T-helper 22 cell (primary cell): ENCODE results near the gene WT1.
A peak's percentile ranks its signal among the peaks of the same experiment; 100 is the strongest.

ENCODE experiments used
- DNase-seq: peaks from one replicate; pipeline ENCODE4 v3.0.0-alpha.2; 2020; ENCODE audit warnings: low read depth

The WT1 gene

GRCh38 chr11:32421992-32422391, 13.3 kb downstream of the WT1 start:
- no peak for DNase-seq

GRCh38 chr11:32420937-32421901, 14.1 kb downstream of the WT1 start:
- peak; percentile 48 for DNase-seq

- no peak for DNase-seq
Measured at GRCh38 chr11:32420139-32420538, 15.2 kb downstream of the WT1 start.

- no peak for DNase-seq
Measured at GRCh38 chr11:32418836-32419235, 16.5 kb downstream of the WT1 start.

- no peak for DNase-seq
Measured at GRCh38 chr11:32417806-32418205, 17.5 kb downstream of the WT1 start.

- no peak for DNase-seq
Measured at GRCh38 chr11:32416301-32416700, 19.0 kb downstream of the WT1 start.

- no peak for DNase-seq
Measured at GRCh38 chr11:32414925-32415324, 20.4 kb downstream of the WT1 start.

GRCh38 chr11:32411942-32412615, 23.3 kb downstream of the WT1 start:
- no peak for DNase-seq

- DNase-seq: no peak
Measured at GRCh38 chr11:32405592-32405991, 29.7 kb downstream of the WT1 start.

- DNase-seq: no peak
Measured at GRCh38 chr11:32402836-32403235, 32.5 kb downstream of the WT1 start.

GRCh38 chr11:32400670-32401369, 34.5 kb downstream of the WT1 start:
- no peak for DNase-seq

- DNase-seq: no peak
Measured at GRCh38 chr11:32400196-32400595, 35.1 kb downstream of the WT1 start.

- no peak for DNase-seq
Measured at GRCh38 chr11:32396991-32397390, 38.3 kb downstream of the WT1 start.

GRCh38 chr11:32396331-32396730, 39.0 kb downstream of the WT1 start:
- DNase-seq: no peak

- DNase-seq: no peak
Measured at GRCh38 chr11:32395127-32395526, 40.2 kb downstream of the WT1 start.

GRCh38 chr11:32392840-32393239, 42.5 kb downstream of the WT1 start:
- DNase-seq: no peak

- DNase-seq: no peak
Measured at GRCh38 chr11:32391956-32392553, 43.3 kb downstream of the WT1 start.

- DNase-seq: no peak
Measured at GRCh38 chr11:32391479-32391878, 43.9 kb downstream of the WT1 start.

- DNase-seq: no peak
Measured at GRCh38 chr11:32390712-32391111, 44.6 kb downstream of the WT1 start.

- no peak for DNase-seq
Measured at GRCh38 chr11:32388871-32389770, 46.2 kb downstream of the WT1 start.

- no peak for DNase-seq
Measured at GRCh38 chr11:32388365-32388764, 47.0 kb downstream of the WT1 start.
